OCI-LY3 (cell line): ENCODE measurements around the gene VAC14.

Source experiments
- H2AFZ ChIP-seq: fragments of 200-600, 300-600 bp; shearing (Covaris generic); 2 replicates; pipeline ENCODE4 v1.6.0; 2014; ENCODE audit warnings: antibody characterized with exemption, low read depth, low read length
- H3K27ac ChIP-seq: fragments of 200-600, 300-600 bp; sonication (generic); 2 replicates; pipeline ENCODE4 v1.5.1; 2014; ENCODE audit warnings: mild to moderate bottlenecking, low read length, moderate library complexity, mixed read lengths
- H3K27me3 ChIP-seq: fragments of 200-600, 300-600 bp; sonication (generic); 2 replicates; pipeline ENCODE4 v1.6.1; 2014; ENCODE audit warnings: low read depth, low read length, mixed read lengths
- H3K36me3 ChIP-seq: fragments of 200-600, 300-600 bp; sonication (generic); replicated peaks from 2 replicates; pipeline ENCODE3; 2014; ENCODE audit warnings: low read depth, low read length, mixed read lengths
- H3K4me1 ChIP-seq: fragments of 300-600, 200-600 bp; sonication (generic); 2 replicates; pipeline ENCODE4 v1.6.1; 2014; ENCODE audit warnings: low read length, mixed read lengths
- H3K4me2 ChIP-seq: fragments of 200-600, 300-600 bp; sonication (generic); 2 replicates; pipeline ENCODE4 v1.6.1; 2014; ENCODE audit warnings: low read length, mixed read lengths
- H3K4me3 ChIP-seq: fragments of 300-600, 200-600 bp; sonication (generic); 2 replicates; pipeline ENCODE4 v1.5.1; 2014; ENCODE audit warnings: antibody characterized with exemption, mild to moderate bottlenecking, low read length, moderate library complexity
- H3K79me2 ChIP-seq: fragments of 300-600, 200-600 bp; shearing (Covaris generic); 2 replicates; pipeline ENCODE4 v1.6.1; 2014; ENCODE audit warnings: mild to moderate bottlenecking, low read length, mixed read lengths
- H3K9ac ChIP-seq: fragments of 300-600, 200-600 bp; shearing (Covaris generic); 2 replicates; pipeline ENCODE4 v1.6.0; 2014; ENCODE audit warnings: mild to moderate bottlenecking, low read length, moderate library complexity
- H3K9me3 ChIP-seq: fragments of 200-600, 300-600 bp; shearing (Covaris generic); 2 replicates; pipeline ENCODE4 v1.6.1; 2014; ENCODE audit warnings: low read length, mixed read lengths; ENCODE audit not compliant: insufficient read depth
- H4K20me1 ChIP-seq: fragments of 200-600, 300-600 bp; sonication (generic); 2 replicates; pipeline ENCODE4 v1.6.1; 2016; ENCODE audit warnings: low read length, mixed read lengths; ENCODE audit not compliant: insufficient read depth
- EZH2phosphoT487 ChIP-seq: fragments of 200-600 bp; shearing (Covaris generic); IDR thresholded peaks from 2 replicates; pipeline ENCODE4 v1.6.1; 2018; ENCODE audit warnings: antibody characterized with exemption, mixed run types, low read depth
- TF ChIP-seq, protein P1 (sequence below): fragments of 200-600, 300-600 bp; sonication (generic); IDR thresholded peaks from 2 replicates; pipeline ENCODE4 v1.5.1; 2014; ENCODE audit warnings: antibody characterized with exemption, low read length, low read depth

The VAC14 gene

DNA sequence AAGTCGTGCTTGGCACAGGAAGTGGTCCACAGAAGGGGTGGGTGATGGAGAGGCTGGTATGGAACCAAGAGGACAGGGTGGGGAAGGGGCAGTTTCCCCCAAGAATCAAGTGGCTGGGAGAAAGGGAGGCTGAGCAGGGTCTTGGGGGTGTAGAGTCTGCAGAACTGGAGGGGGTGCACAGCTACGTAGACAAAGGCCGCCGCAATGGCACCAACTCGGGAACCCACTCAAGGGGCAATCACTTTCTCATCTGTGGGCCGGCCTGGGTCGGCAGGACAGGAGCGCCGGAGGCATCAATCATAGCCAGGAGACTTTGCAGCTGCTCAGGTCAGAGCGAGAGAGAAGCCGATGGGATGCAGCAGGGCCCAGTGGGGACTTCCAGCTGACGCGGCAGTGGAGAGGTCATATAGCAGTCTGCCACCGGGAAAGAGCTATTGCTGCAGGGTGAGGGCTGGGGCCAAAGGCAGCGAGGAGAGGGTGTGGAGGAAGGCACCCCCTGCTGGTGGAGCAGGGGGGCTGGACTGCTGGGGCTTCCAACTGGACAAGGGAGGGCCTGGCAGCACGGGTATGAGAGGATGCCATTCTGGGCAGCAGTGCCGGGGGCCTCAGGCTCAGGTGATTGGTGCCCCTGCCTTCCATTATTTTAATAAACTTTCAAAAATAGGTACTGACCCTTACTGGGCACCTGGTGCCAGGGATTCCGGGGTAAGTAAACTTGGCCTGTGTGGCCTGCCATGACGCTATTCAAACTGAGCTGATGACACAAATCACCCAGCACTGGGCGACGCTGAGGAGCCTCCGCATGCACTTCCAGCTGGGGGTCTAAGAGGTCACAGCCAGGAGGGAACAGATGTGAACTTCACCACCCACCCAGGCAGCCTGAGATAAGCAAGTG, 62.6 kb downstream of the VAC14 start:
- H3K4me2 ChIP-seq, result peak overlapping the region; percentile 68
- no peaks in the 10 kb centered on the region for H3K27me3 ChIP-seq
- H3K79me2 ChIP-seq, result no peaks in the 10 kb centered on the region
- no peaks in the 10 kb centered on the region for H4K20me1 ChIP-seq
- no peak overlapping the region; the same call in 1 of the 2 replicates for H2AFZ ChIP-seq
- TF ChIP-seq, protein P1, sequence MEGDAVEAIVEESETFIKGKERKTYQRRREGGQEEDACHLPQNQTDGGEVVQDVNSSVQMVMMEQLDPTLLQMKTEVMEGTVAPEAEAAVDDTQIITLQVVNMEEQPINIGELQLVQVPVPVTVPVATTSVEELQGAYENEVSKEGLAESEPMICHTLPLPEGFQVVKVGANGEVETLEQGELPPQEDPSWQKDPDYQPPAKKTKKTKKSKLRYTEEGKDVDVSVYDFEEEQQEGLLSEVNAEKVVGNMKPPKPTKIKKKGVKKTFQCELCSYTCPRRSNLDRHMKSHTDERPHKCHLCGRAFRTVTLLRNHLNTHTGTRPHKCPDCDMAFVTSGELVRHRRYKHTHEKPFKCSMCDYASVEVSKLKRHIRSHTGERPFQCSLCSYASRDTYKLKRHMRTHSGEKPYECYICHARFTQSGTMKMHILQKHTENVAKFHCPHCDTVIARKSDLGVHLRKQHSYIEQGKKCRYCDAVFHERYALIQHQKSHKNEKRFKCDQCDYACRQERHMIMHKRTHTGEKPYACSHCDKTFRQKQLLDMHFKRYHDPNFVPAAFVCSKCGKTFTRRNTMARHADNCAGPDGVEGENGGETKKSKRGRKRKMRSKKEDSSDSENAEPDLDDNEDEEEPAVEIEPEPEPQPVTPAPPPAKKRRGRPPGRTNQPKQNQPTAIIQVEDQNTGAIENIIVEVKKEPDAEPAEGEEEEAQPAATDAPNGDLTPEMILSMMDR, result peak; percentile 61
- TF ChIP-seq EZH2phosphoT487, result no peak
- H3K27ac ChIP-seq, result peak overlapping the region; percentile 81
- H3K9ac ChIP-seq, result peak overlapping the region; percentile 37; the same call in 1 of the 2 replicates
- H3K4me3 ChIP-seq, result peak overlapping the region; percentile 53
- no peaks in the 10 kb centered on the region for H3K9me3 ChIP-seq
- H3K36me3 ChIP-seq, result no peaks in the 10 kb centered on the region
- peaks cover 28% of the 10 kb centered on the region for H3K4me1 ChIP-seq

DNA sequence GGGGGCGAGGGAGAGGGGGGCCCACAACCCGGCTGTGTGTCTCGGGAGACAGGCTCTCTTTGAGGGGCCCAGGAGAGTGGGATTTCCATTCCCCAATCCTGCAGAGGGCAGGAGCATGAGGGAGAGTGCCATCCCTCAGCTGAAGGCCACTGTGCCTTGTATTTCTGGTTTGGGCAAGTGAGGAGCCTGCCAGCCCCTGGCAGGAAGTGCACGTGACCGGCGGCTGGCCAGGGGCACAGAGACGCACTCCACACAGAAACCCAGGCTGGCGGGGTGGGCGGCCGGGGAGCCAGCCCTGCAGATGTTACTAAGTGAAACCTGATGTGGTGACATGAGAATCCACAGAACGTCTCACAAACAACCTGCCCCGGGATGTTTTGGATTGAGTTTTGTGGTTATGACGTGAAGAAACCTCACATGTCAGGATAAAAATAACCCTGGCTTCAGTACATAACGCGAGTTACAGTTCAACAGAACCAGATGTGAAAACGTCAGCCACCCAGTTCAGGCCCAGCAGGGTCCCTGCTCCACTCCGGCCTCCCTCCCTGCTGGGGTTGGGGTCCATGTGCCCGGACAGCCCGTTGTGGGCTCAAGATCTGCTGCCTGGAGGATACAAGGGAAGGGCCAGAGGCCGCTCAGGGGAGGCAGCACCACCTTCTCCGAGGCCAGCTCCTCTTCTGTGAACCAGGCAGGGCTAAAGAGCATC, 63.4 kb downstream of the VAC14 start:
- Histone ChIP-seq H3K27me3 (no peaks in the 10 kb centered on the region), H3K4me1 (peaks cover 28% of the 10 kb centered on the region), H3K27ac (peak overlapping the region; percentile 81), H3K9ac (peak overlapping the region; percentile 37; the same call in 1 of the 2 replicates), H2AFZ (no peak overlapping the region; the same call in 1 of the 2 replicates), H3K4me2 (peak overlapping the region; percentile 68), H4K20me1 (no peaks in the 10 kb centered on the region), H3K4me3 (peak overlapping the region; percentile 53), H3K79me2 (no peaks in the 10 kb centered on the region), H3K36me3 (no peaks in the 10 kb centered on the region), H3K9me3 (no peaks in the 10 kb centered on the region)
- TF ChIP-seq, protein P1, result no peak
- TF ChIP-seq EZH2phosphoT487, result no peak

DNA sequence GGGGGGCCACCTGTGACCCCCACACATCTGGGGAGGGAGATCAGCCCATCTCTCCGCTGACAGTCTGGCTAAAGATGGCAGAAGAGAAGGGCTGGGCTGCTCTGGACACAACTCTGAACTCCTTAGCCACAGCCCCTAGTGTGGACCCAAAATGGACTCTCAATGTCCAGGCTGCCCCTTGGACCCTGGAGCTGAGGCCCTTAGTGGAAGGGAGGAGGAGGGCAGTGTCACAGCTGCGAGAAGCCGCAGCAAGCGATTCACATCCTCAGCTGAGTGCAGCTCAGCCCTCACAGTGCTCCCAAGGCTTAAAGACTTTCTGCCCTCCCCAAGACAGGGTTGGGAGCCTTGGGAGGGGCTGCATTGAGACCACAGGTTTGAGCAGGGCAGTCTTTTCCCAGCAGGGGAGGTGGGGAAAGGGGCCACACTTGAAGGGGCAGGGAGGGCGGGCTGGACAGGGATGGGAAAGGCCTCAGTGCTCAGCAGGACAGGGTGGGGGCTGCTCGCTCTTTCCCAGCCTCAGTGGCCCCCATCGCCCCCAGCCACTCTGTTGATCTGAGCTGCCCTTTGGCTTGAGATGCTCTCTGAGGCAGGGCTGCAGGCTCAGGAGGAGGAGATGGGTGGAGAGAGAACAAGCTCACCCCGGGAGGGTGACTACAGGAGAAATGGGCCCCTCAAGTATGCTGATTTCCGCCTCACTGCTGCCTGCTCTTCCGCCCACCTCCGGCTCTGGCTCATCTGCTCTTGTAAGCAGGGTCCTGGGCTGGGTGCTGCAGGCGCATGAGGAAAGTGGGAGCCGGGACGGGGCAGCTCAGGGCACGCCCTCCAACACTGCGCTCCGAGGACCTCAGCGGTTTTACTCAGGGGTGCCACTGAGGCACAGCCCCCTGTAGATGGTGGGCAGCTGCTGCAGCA, 64.2 kb downstream of the VAC14 start:
- H3K9ac ChIP-seq, result peak overlapping the region; percentile 37; the same call in 1 of the 2 replicates
- no peak overlapping the region for H2AFZ ChIP-seq
- TF ChIP-seq, protein P1, result no peak
- no peak for TF ChIP-seq EZH2phosphoT487
- H3K27ac ChIP-seq, result peak overlapping the region; percentile 81
- H3K36me3 ChIP-seq, result no peaks in the 10 kb centered on the region
- H3K4me2 ChIP-seq, result peak overlapping the region; percentile 68
- peaks cover 28% of the 10 kb centered on the region for H3K4me1 ChIP-seq
- H3K79me2 ChIP-seq, result no peaks in the 10 kb centered on the region
- H4K20me1 ChIP-seq, result no peaks in the 10 kb centered on the region
- no peaks in the 10 kb centered on the region for H3K9me3 ChIP-seq
- no peaks in the 10 kb centered on the region for H3K27me3 ChIP-seq
- peak overlapping the region; percentile 53 for H3K4me3 ChIP-seq
